HCT116 (cell line): ENCODE results near the gene SYNGR3. TPM values are rescaled to one million over a fixed set of nuclear protein-coding genes. Genes with fewer than 3 reads are reported as not detected.

Experiments used
- ATAC-seq: fragments of 200-7000 bp; cut with Tn5 transposase; 2 replicates; pipeline ENCODE4 v1.9.1; 2020; ENCODE audit warnings: mild to moderate bottlenecking, moderate library complexity
- BruUV-seq: library from RNA; stranded (reverse); fragments of 400-500 nt; replicated peaks from 2 replicates; lab custom pipeline; 2021; lab: Mats Ljungman, UMichigan
- CTCF ChIA-PET: fragments of 300-600 bp; sonication (Branson Sonifier 250); formaldehyde crosslinking; loops from one replicate; lab custom pipeline; 2021; ENCODE audit warnings: antibody characterized with exemption; lab: Charles Lee
- POLR2A ChIA-PET: fragments of 300-600, 350-600 bp; sonication (Branson Sonifier 250); formaldehyde crosslinking; loops from one replicate; lab custom pipeline; 2021; ENCODE audit warnings: antibody characterized with exemption; lab: Charles Lee
- RAD21 ChIA-PET, 2 experiments: fragments of 300-600 bp; sonication (Branson Sonifier 250); formaldehyde crosslinking; loops; one replicate each; lab custom pipeline; 2023; ENCODE audit warnings: low total read pairs in 2 of 2; ENCODE audit not compliant: uncharacterized antibody in 2 of 2, unreplicated experiment in 2 of 2, low non-redundant PET in 1 of 2; lab: Charles Lee
- DNase-seq: peaks from one replicate; pipeline ENCODE4 v3.0.0-alpha.2; 2010; ENCODE audit warnings: low read depth, low spot score
- H2AFZ ChIP-seq: fragments of 200-600 bp; shearing (Covaris generic), sonication (generic); 2 replicates; pipeline ENCODE4 v1.6.1; 2017; ENCODE audit warnings: low read depth, mixed run types, mixed read lengths, antibody characterized with exemption, low read length; ENCODE audit not compliant: poor library complexity, severe bottlenecking
- H3K27ac ChIP-seq: 2 replicates; pipeline ENCODE4 v1.5.1; 2012; ENCODE audit warnings: low read depth, low read length
- H3K27me3 ChIP-seq: fragments of 200-600 bp; sonication (generic); 2 replicates; pipeline ENCODE4 v1.6.1; 2016; ENCODE audit warnings: mixed run types, low read length, mixed read lengths; ENCODE audit not compliant: insufficient read depth
- H3K36me3 ChIP-seq, 2 experiments: fragments of 200-500 bp in 1 of 2; fragments of 200-600 bp in 1 of 2; sonication (Bioruptor generic) in 1 of 2; sonication (generic) in 1 of 2; 2 replicates each; pipeline versions ENCODE4 v1.5.1 to v1.6.1; 2014 to 2016; ENCODE audit warnings: low read length in 2 of 2, inconsistent platforms in 1 of 2, mixed read lengths in 1 of 2, mixed run types in 1 of 2; ENCODE audit not compliant: insufficient read depth in 2 of 2, control insufficient read depth in 1 of 2
- H3K4me1 ChIP-seq, 2 experiments: fragments of 200-600 bp in 1 of 2; sonication (generic) in 1 of 2; 2 replicates each; pipeline versions ENCODE4 v1.5.1 to v1.6.1; 2012 to 2017; ENCODE audit warnings: low read length in 2 of 2, inconsistent platforms in 1 of 2, mild to moderate bottlenecking in 1 of 2, mixed read lengths in 1 of 2, mixed run types in 1 of 2, moderate library complexity in 1 of 2; ENCODE audit not compliant: insufficient read depth in 2 of 2, control insufficient read depth in 1 of 2
- H3K4me2 ChIP-seq: fragments of 200-600 bp; sonication (generic); 2 replicates; pipeline ENCODE4 v1.6.1; 2017; ENCODE audit warnings: mixed run types, low read length, mixed read lengths
- H3K4me3 ChIP-seq, 2 experiments: fragments of 200-600 bp in 1 of 2; sonication (generic) in 1 of 2; replicated peaks in 1 of 2; 2 replicates each; pipeline ENCODE4 v1.5.1; 2011 to 2016; ENCODE audit warnings: low read length in 2 of 2, control low read depth in 1 of 2, low read depth in 1 of 2, mild to moderate bottlenecking in 1 of 2, mixed read lengths in 1 of 2, mixed run types in 1 of 2
- H3K79me2 ChIP-seq: fragments of 200-600 bp; sonication (generic); 2 replicates; pipeline ENCODE4 v1.6.1; 2017; ENCODE audit warnings: mild to moderate bottlenecking, mixed run types, low read length, moderate library complexity, mixed read lengths; ENCODE audit not compliant: insufficient read depth
- H3K9ac ChIP-seq: fragments of 200-600 bp; sonication (generic); 2 replicates; pipeline ENCODE4 v1.6.1; 2016; ENCODE audit warnings: low read length, mixed read lengths
- H3K9me2 ChIP-seq: fragments of 200-600 bp; sonication (generic), shearing (Covaris generic); 2 replicates; pipeline ENCODE4 v1.6.1; 2017; ENCODE audit warnings: mixed run types, mild to moderate bottlenecking, moderate library complexity; ENCODE audit not compliant: insufficient read depth
- H3K9me3 ChIP-seq, 2 experiments: fragments of 200-500 bp in 1 of 2; fragments of 200-600 bp in 1 of 2; sonication (Bioruptor generic) in 1 of 2; sonication (generic) in 1 of 2; 2 replicates each; pipeline ENCODE4 v1.6.1; 2014 to 2017; ENCODE audit warnings: low read length in 2 of 2, mixed read lengths in 2 of 2, inconsistent platforms in 1 of 2, low read depth in 1 of 2, mild to moderate bottlenecking in 1 of 2, mixed run types in 1 of 2, moderate library complexity in 1 of 2; ENCODE audit not compliant: control insufficient read depth in 1 of 2, insufficient read depth in 1 of 2
- H4K20me1 ChIP-seq: fragments of 200-600 bp; sonication (generic), shearing (Covaris generic); 2 replicates; pipeline ENCODE4 v1.6.1; 2017; ENCODE audit warnings: mixed run types, mild to moderate bottlenecking, moderate library complexity; ENCODE audit not compliant: insufficient read depth
- ATF3 ChIP-seq: IDR thresholded peaks from 2 replicates; pipeline ENCODE4 v1.6.1; 2012
- CBX3 ChIP-seq: IDR thresholded peaks from 2 replicates; pipeline ENCODE4 v1.6.1; 2012; ENCODE audit warnings: low read depth
- FOSL1 ChIP-seq: IDR thresholded peaks from 2 replicates; pipeline ENCODE4 v1.6.1; 2012; ENCODE audit warnings: low read depth
- POLR2A ChIP-seq: IDR thresholded peaks from 2 replicates; pipeline ENCODE4 v1.7.0; 2011; ENCODE audit warnings: borderline replicate concordance; ENCODE audit not compliant: insufficient read depth, insufficient read length; ENCODE audit errors: extremely low read depth
- SIN3A ChIP-seq: IDR thresholded peaks from 2 replicates; pipeline ENCODE4 v1.6.1; 2012; ENCODE audit warnings: low read depth
- SRF ChIP-seq: IDR thresholded peaks from 2 replicates; pipeline ENCODE4 v1.6.1; 2012; ENCODE audit warnings: low read depth
- YY1 ChIP-seq: IDR thresholded peaks from 2 replicates; pipeline ENCODE4 v1.6.1; 2011; ENCODE audit warnings: low read length, low read depth, moderate library complexity, mild to moderate bottlenecking; ENCODE audit not compliant: insufficient replicate concordance; ENCODE audit errors: extremely low read depth
- ZFX ChIP-seq: fragments of 450-650 bp; IDR thresholded peaks from 2 replicates; pipeline ENCODE4 v1.6.1; 2017
- ZNF274 ChIP-seq: fragments of 200-500 bp; sonication (Bioruptor generic); IDR thresholded peaks from 2 replicates; pipeline ENCODE4 v1.6.1; 2014; ENCODE audit warnings: mild to moderate bottlenecking, low read depth, low read length, inconsistent platforms
- intact Hi-C: fragments of 100-400 bp; cut with micrococcal nuclease; formaldehyde crosslinking; loops from 2 replicates; pipeline ENCODE4 v1.10.0; 2022
- total RNA-seq: library from RNA; stranded (reverse); gene quantifications from one replicate; pipeline ENCODE4 v1.2.1, GENCODE V29; 2021; ENCODE audit not compliant: unreplicated experiment
- TF ChIP-seq, protein P1 (sequence below): IDR thresholded peaks from 2 replicates; pipeline ENCODE4 v1.6.1; 2011; ENCODE audit warnings: mild to moderate bottlenecking, low read length, moderate library complexity; ENCODE audit not compliant: insufficient replicate concordance; ENCODE audit errors: extremely low read depth

SYNGR3 gene
- total RNA-seq, 1 experiment from 2014 or later: 11.5 TPM

DNA sequence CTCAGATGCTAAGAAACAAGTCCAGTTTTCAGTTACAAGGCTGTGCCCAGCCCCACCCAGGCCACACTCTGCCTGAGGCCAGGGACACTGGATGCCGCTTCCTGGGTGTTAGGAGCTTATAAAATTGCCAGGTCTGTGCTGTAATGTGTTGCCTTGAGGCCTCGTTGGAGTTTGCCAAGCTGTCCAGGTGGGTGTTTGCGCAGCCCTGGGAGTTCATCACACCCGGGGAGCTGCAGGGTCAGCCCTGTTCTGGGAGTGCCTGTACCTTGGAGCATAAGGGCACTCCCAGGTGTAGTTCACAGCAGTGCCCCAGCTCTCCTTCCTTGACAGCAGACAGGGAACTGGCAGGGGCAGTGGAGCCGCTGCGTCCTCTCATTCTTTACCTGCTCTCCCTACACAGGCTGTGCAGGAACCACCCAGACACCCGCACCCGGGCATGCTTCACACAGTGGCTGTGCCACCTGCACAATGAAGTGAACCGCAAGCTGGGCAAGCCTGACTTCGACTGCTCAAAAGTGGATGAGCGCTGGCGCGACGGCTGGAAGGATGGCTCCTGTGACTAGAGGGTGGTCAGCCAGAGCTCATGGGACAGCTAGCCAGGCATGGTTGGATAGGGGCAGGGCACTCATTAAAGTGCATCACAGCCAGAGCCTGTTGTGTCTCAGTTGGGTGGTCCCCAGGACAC, 4.2 kb upstream of the SYNGR3 start:
- POLR2A ChIA-PET: interaction anchor here (12.5 kb wide), 1 partner anchor 20 kb away, joined by 104 read pairs; the partner anchor contains the start of genes RNF151 and RPS2
- Histone ChIP-seq H4K20me1 (no peaks in the 10 kb centered on the region), H3K9me3 (no peaks in the 10 kb centered on the region), H2AFZ (no peak overlapping the region), H3K27me3 (no peaks in the 10 kb centered on the region), H3K36me3 (peaks cover 6 to 14% of the 10 kb centered on the region in 2 experiments; a peak in 2 of 4 replicates)
- intact Hi-C loops: no loop called here
- TF ChIP-seq, protein P1, sequence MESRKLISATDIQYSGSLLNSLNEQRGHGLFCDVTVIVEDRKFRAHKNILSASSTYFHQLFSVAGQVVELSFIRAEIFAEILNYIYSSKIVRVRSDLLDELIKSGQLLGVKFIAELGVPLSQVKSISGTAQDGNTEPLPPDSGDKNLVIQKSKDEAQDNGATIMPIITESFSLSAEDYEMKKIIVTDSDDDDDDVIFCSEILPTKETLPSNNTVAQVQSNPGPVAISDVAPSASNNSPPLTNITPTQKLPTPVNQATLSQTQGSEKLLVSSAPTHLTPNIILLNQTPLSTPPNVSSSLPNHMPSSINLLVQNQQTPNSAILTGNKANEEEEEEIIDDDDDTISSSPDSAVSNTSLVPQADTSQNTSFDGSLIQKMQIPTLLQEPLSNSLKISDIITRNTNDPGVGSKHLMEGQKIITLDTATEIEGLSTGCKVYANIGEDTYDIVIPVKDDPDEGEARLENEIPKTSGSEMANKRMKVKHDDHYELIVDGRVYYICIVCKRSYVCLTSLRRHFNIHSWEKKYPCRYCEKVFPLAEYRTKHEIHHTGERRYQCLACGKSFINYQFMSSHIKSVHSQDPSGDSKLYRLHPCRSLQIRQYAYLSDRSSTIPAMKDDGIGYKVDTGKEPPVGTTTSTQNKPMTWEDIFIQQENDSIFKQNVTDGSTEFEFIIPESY: no peak
- TF ChIP-seq SIN3A (no peak), ATF3 (no peak), POLR2A (no peak), ZFX (no peak), FOSL1 (no peak), SRF (no peak), CBX3 (no peak), ZNF274 (no peak), YY1 (no peak)
- TF ChIP-seq, all 23 proteins: peak for 0
- no TSS peak for BruUV-seq
- no peak for DNase-seq
- RAD21 ChIA-PET: no interaction called here
- peaks cover 20% of the 10 kb centered on the region for H3K79me2 ChIP-seq
- no peaks in the 10 kb centered on the region for H3K9me2 ChIP-seq
- CTCF ChIA-PET: no interaction called here
- peak overlapping the region; percentile 84 for H3K27ac ChIP-seq
- peak overlapping the region; percentile 95 for H3K4me2 ChIP-seq
- peaks cover 41 to 57% of the 10 kb centered on the region in 2 experiments for H3K4me1 ChIP-seq
- no peak for ATAC-seq
- peak overlapping the region; percentile 96 for H3K9ac ChIP-seq
- H3K4me3 ChIP-seq: peak overlapping the region; percentile 84 to 97
